SK-N-MC (cell line): ENCODE results near the gene TGFB2.

Experiments used
- DNase-seq: peaks from one replicate; pipeline ENCODE4 v3.0.0-alpha.2; 2011; ENCODE audit warnings: low read depth, low spot score
- H3K27ac ChIP-seq: fragments of 200-600 bp; sonication (generic); 2 replicates; pipeline ENCODE4 v1.5.1; 2016; ENCODE audit warnings: mixed run types
- H3K36me3 ChIP-seq: fragments of 200-600 bp; sonication (generic); 2 replicates; pipeline ENCODE4 v1.6.1; 2017; ENCODE audit warnings: antibody characterized with exemption, low read length, mixed read lengths; ENCODE audit not compliant: insufficient read depth
- H3K4me3 ChIP-seq: fragments of 200-600 bp; sonication (generic); 2 replicates; pipeline ENCODE4 v1.5.1; 2016
- H3K9ac ChIP-seq: fragments of 200-600 bp; sonication (generic); 2 replicates; pipeline ENCODE4 v1.8.0; 2017; ENCODE audit warnings: mixed run types, mixed read lengths; ENCODE audit not compliant: insufficient read length
- H3K9me3 ChIP-seq: fragments of 200-600 bp; sonication (generic); 2 replicates; pipeline ENCODE4 v1.6.1; 2017; ENCODE audit warnings: low read depth, mild to moderate bottlenecking, antibody characterized with exemption, low read length, moderate library complexity, mixed read lengths
- EZH2 ChIP-seq: fragments of 200-600 bp; sonication (generic); IDR thresholded peaks from one replicate; pipeline ENCODE4 v1.6.1; 2017; ENCODE audit warnings: antibody characterized with exemption
- FOXP2 ChIP-seq: optimal IDR thresholded peaks from 2 replicates; pipeline ENCODE3; 2011; ENCODE audit warnings: mild to moderate bottlenecking, moderate library complexity; ENCODE audit not compliant: insufficient read depth; ENCODE audit errors: extremely low read length, control extremely low read depth
- POLR2AphosphoS5 ChIP-seq: IDR thresholded peaks from 2 replicates; pipeline ENCODE4 v1.6.1; 2012; ENCODE audit warnings: mild to moderate bottlenecking, low read depth, low read length, borderline replicate concordance

The TGFB2 gene

GRCh38 chr1:218466341-218467010, 121.3 kb downstream of the TGFB2 start:
- no peak overlapping the region for H3K4me3 ChIP-seq
- no peak for DNase-seq
- no peak overlapping the region for H3K9ac ChIP-seq
- no peak overlapping the region for H3K27ac ChIP-seq
- no peaks in the 10 kb centered on the region for H3K36me3 ChIP-seq
- TF ChIP-seq EZH2, result no peak
- TF ChIP-seq FOXP2, result no peak
- no peak for TF ChIP-seq POLR2AphosphoS5
- no peaks in the 10 kb centered on the region for H3K9me3 ChIP-seq

GRCh38 chr1:218467101-218468072, 122.3 kb downstream of the TGFB2 start:
- Histone ChIP-seq H3K4me3 (no peak overlapping the region), H3K27ac (no peak overlapping the region), H3K9ac (no peak overlapping the region), H3K36me3 (no peaks in the 10 kb centered on the region), H3K9me3 (no peaks in the 10 kb centered on the region)
- no peak for DNase-seq
- TF ChIP-seq FOXP2 (no peak), EZH2 (no peak), POLR2AphosphoS5 (no peak)

- H3K4me3 ChIP-seq, result no peak overlapping the region
- H3K9me3 ChIP-seq, result no peaks in the 10 kb centered on the region
- H3K27ac ChIP-seq, result no peak overlapping the region
- DNase-seq, result no peak
- H3K9ac ChIP-seq, result no peak overlapping the region
- TF ChIP-seq POLR2AphosphoS5, result no peak
- TF ChIP-seq FOXP2, result no peak
- no peak for TF ChIP-seq EZH2
- H3K36me3 ChIP-seq, result no peaks in the 10 kb centered on the region
Observed at GRCh38 chr1:218468711-218469110, 123.6 kb downstream of the TGFB2 start.

GRCh38 chr1:218472885-218473284, 127.7 kb downstream of the TGFB2 start:
- no peaks in the 10 kb centered on the region for H3K36me3 ChIP-seq
- H3K27ac ChIP-seq, result no peak overlapping the region
- H3K9ac ChIP-seq, result no peak overlapping the region
- H3K9me3 ChIP-seq, result no peaks in the 10 kb centered on the region
- no peak for DNase-seq
- TF ChIP-seq FOXP2 (no peak), EZH2 (no peak), POLR2AphosphoS5 (no peak)
- no peak overlapping the region for H3K4me3 ChIP-seq

GRCh38 chr1:218473522-218473921, 128.4 kb downstream of the TGFB2 start:
- Histone ChIP-seq H3K4me3 (no peak overlapping the region), H3K9ac (no peak overlapping the region), H3K27ac (no peak overlapping the region), H3K9me3 (no peaks in the 10 kb centered on the region), H3K36me3 (no peaks in the 10 kb centered on the region)
- TF ChIP-seq POLR2AphosphoS5 (no peak), EZH2 (no peak), FOXP2 (no peak)
- peak; percentile 32 for DNase-seq

GRCh38 chr1:218474128-218474527, 129.0 kb downstream of the TGFB2 start:
- DNase-seq, result no peak
- no peak overlapping the region for H3K9ac ChIP-seq
- no peak overlapping the region for H3K27ac ChIP-seq
- H3K36me3 ChIP-seq, result no peaks in the 10 kb centered on the region
- H3K9me3 ChIP-seq, result no peaks in the 10 kb centered on the region
- H3K4me3 ChIP-seq, result no peak overlapping the region
- TF ChIP-seq FOXP2 (no peak), POLR2AphosphoS5 (no peak), EZH2 (no peak)

GRCh38 chr1:218475275-218475674, 130.1 kb downstream of the TGFB2 start:
- Histone ChIP-seq H3K4me3 (no peak overlapping the region), H3K9ac (no peak overlapping the region), H3K27ac (no peak overlapping the region), H3K9me3 (no peaks in the 10 kb centered on the region), H3K36me3 (no peaks in the 10 kb centered on the region)
- no peak for DNase-seq
- no peak for TF ChIP-seq POLR2AphosphoS5
- TF ChIP-seq EZH2, result no peak
- no peak for TF ChIP-seq FOXP2

GRCh38 chr1:218475699-218476098, 130.6 kb downstream of the TGFB2 start:
- Histone ChIP-seq H3K9ac (no peak overlapping the region), H3K9me3 (no peaks in the 10 kb centered on the region), H3K4me3 (no peak overlapping the region), H3K36me3 (no peaks in the 10 kb centered on the region), H3K27ac (no peak overlapping the region)
- DNase-seq, result no peak
- TF ChIP-seq FOXP2 (no peak), POLR2AphosphoS5 (no peak), EZH2 (no peak)

- no peak for TF ChIP-seq EZH2
- TF ChIP-seq FOXP2, result no peak
- TF ChIP-seq POLR2AphosphoS5, result no peak
- DNase-seq, result no peak
- Histone ChIP-seq H3K4me3 (no peak overlapping the region), H3K9me3 (no peaks in the 10 kb centered on the region), H3K36me3 (no peaks in the 10 kb centered on the region), H3K9ac (no peak overlapping the region), H3K27ac (no peak overlapping the region)
Observed at GRCh38 chr1:218476385-218476784, 131.2 kb downstream of the TGFB2 start.

GRCh38 chr1:218478336-218478735, 133.2 kb downstream of the TGFB2 start:
- no peak overlapping the region for H3K27ac ChIP-seq
- no peak for DNase-seq
- no peaks in the 10 kb centered on the region for H3K9me3 ChIP-seq
- H3K9ac ChIP-seq, result no peak overlapping the region
- H3K36me3 ChIP-seq, result no peaks in the 10 kb centered on the region
- TF ChIP-seq POLR2AphosphoS5, result no peak
- no peak overlapping the region for H3K4me3 ChIP-seq
